GM12878 (cell line): ENCODE results near the gene PKD1. TPM values are rescaled to one million over a fixed set of nuclear protein-coding genes. Genes with fewer than 3 reads are reported as not detected.

Experiments used
- ATAC-seq: fragments of 200-7000 bp; cut with Tn5 transposase; 3 replicates; pipeline ENCODE4 v1.9.1; 2020; ENCODE audit warnings: mild to moderate bottlenecking, moderate library complexity
- BruUV-seq: library from RNA; stranded (reverse); fragments of 400-500 nt; replicated peaks from 2 replicates; lab custom pipeline; 2021; lab: Mats Ljungman, UMichigan
- CTCF ChIA-PET: fragments of 300-600 bp; sonication (Branson Sonifier 250); formaldehyde crosslinking; extraction: SDS; loops from one replicate; lab custom pipeline; 2021; ENCODE audit warnings: inconsistent platforms; lab: Yijun Ruan, JAX
- POLR2A ChIA-PET: fragments of 350-600 bp; formaldehyde crosslinking; extraction: SDS; loops from one replicate; lab custom pipeline; 2021; ENCODE audit warnings: inconsistent platforms; lab: Charles Lee
- RAD21 ChIA-PET: fragments of 300-600 bp; sonication (Branson Sonifier 250); formaldehyde crosslinking; loops from one replicate; lab custom pipeline; 2023; ENCODE audit warnings: antibody characterized with exemption; ENCODE audit not compliant: unreplicated experiment; lab: Charles Lee
- SMC1A ChIA-PET: fragments of 300-600 bp; sonication (Branson Sonifier 250); formaldehyde crosslinking; loops from one replicate; lab custom pipeline; 2023; ENCODE audit not compliant: unreplicated experiment, uncharacterized antibody; lab: Charles Lee
- DNase-seq: peaks from one replicate; pipeline ENCODE4 v3.0.0-alpha.2; 2011; ENCODE audit warnings: low read depth, low spot score
- FAIRE-seq: peaks from 3 replicates; lab custom pipeline; 2011; peaks lifted over from hg19 to GRCh38; lab: Jason Lieb, UNC
- H2AFZ ChIP-seq: 2 replicates; pipeline ENCODE4 v1.6.0; 2011; ENCODE audit warnings: low read depth, low read length, control low read depth; ENCODE audit not compliant: control insufficient read depth
- H3K27ac ChIP-seq: 2 replicates; pipeline ENCODE4 v1.5.1; 2011; ENCODE audit warnings: control low read depth; ENCODE audit not compliant: control insufficient read depth, insufficient read depth
- H3K27me3 ChIP-seq, 2 experiments: replicated peaks in 1 of 2; 2 replicates each; pipeline versions ENCODE4 v1.6.0 to v1.6.1; 2011; ENCODE audit warnings: low read length in 1 of 2; ENCODE audit not compliant: control insufficient read depth in 2 of 2, insufficient read depth in 2 of 2
- H3K36me3 ChIP-seq, 2 experiments: 2 replicates each; pipeline ENCODE4 v1.5.1; 2011; ENCODE audit warnings: low read length in 1 of 2; ENCODE audit not compliant: control insufficient read depth in 2 of 2, insufficient read depth in 2 of 2
- H3K4me1 ChIP-seq: 2 replicates; pipeline ENCODE4 v1.6.1; 2011; ENCODE audit warnings: mild to moderate bottlenecking, low read length, moderate library complexity, mixed read lengths; ENCODE audit not compliant: control insufficient read depth, insufficient read depth
- H3K4me2 ChIP-seq: 2 replicates; pipeline ENCODE4 v1.6.0; 2011; ENCODE audit warnings: control low read depth; ENCODE audit not compliant: control insufficient read depth, insufficient read depth
- H3K4me3 ChIP-seq: fragments of 200-600 bp; sonication (generic); 2 replicates; pipeline ENCODE4 v1.5.1; 2016
- H3K79me2 ChIP-seq: 2 replicates; pipeline ENCODE4 v1.6.0; 2011; ENCODE audit warnings: low read length; ENCODE audit not compliant: control insufficient read depth, insufficient read depth
- H3K9ac ChIP-seq: 2 replicates; pipeline ENCODE4 v1.8.0; 2011; ENCODE audit warnings: low read length, control low read depth, mixed read lengths; ENCODE audit not compliant: control insufficient read depth, insufficient read depth
- H3K9me3 ChIP-seq: replicated peaks from 3 replicates; pipeline ENCODE4 v1.5.1; 2011; ENCODE audit warnings: mild to moderate bottlenecking, low read length; ENCODE audit not compliant: control insufficient read depth, insufficient read depth
- H4K20me1 ChIP-seq: 2 replicates; pipeline ENCODE4 v1.6.0; 2011; ENCODE audit not compliant: control insufficient read depth, insufficient read depth
- BHLHE40 ChIP-seq, 2 experiments: fragments of 450-650 bp in 1 of 2; IDR thresholded peaks; 2 replicates each; pipeline ENCODE4 v1.6.1; 2011 to 2017; ENCODE audit warnings: low read depth in 2 of 2, borderline replicate concordance in 1 of 2, improper control_type of control experiment in 1 of 2, low read length in 1 of 2, mild to moderate bottlenecking in 1 of 2
- BMI1 ChIP-seq: fragments of 450-650 bp; IDR thresholded peaks from 2 replicates; pipeline ENCODE4 v1.6.1; 2016; ENCODE audit warnings: mild to moderate bottlenecking, moderate library complexity, borderline replicate concordance
- CREM ChIP-seq: IDR thresholded peaks from 2 replicates; pipeline ENCODE4 v1.6.1; 2014; ENCODE audit warnings: antibody characterized with exemption, low read depth
- ESRRA ChIP-seq: IDR thresholded peaks from 2 replicates; pipeline ENCODE4 v1.6.1; 2012; ENCODE audit warnings: mild to moderate bottlenecking, low read length, improper control_type of control experiment
- ETV6 ChIP-seq, 2 experiments: fragments of 450-650 bp in 1 of 2; IDR thresholded peaks in 1 of 2; conservative IDR thresholded peaks in 1 of 2; 2 replicates each; pipeline ENCODE4 v1.6.1; 2014; ENCODE audit warnings: antibody characterized with exemption in 1 of 2, borderline replicate concordance in 1 of 2, low read depth in 1 of 2, mild to moderate bottlenecking in 1 of 2, moderate library complexity in 1 of 2
- MTA2 ChIP-seq: fragments of 450-650 bp; IDR thresholded peaks from 2 replicates; pipeline ENCODE4 v1.6.1; 2016; ENCODE audit warnings: low read depth, mild to moderate bottlenecking, moderate library complexity
- MTA3 ChIP-seq: IDR thresholded peaks from 2 replicates; pipeline ENCODE4 v1.6.1; 2012; ENCODE audit warnings: low read length, inconsistent platforms, borderline replicate concordance
- PML ChIP-seq: IDR thresholded peaks from 2 replicates; pipeline ENCODE4 v1.6.1; 2012; ENCODE audit warnings: low read length, inconsistent platforms
- POLR2AphosphoS2 ChIP-seq: IDR thresholded peaks from 2 replicates; pipeline ENCODE4 v1.6.1; 2011; ENCODE audit warnings: low read depth, mild to moderate bottlenecking, low read length, improper control_type of control experiment, moderate library complexity
- SIN3A ChIP-seq: IDR thresholded peaks from 2 replicates; pipeline ENCODE4 v1.6.1; 2012; ENCODE audit warnings: low read depth, low read length, improper control_type of control experiment
- ZBED1 ChIP-seq: IDR thresholded peaks from 2 replicates; pipeline ENCODE4 v1.6.1; 2016; ENCODE audit warnings: borderline replicate concordance
- ZNF592 ChIP-seq: fragments of 450-650 bp; IDR thresholded peaks from 2 replicates; pipeline ENCODE4 v1.6.1; 2017; ENCODE audit warnings: mild to moderate bottlenecking, moderate library complexity
- WGBS: methylation state at CpG from one replicate; pipeline ENCODE4 v1.1.6; 2016; ENCODE audit warnings: low lambda C conversion rate; ENCODE audit not compliant: insufficient replicate concordance, insufficient coverage; ENCODE audit errors: missing lambda C conversion rate; 5-methylcytosine and 5-hydroxymethylcytosine counted together
- in situ Hi-C: fragments of 300-500 bp; cut with MboI; formaldehyde crosslinking; loops from 9 replicates; pipeline ENCODE4 v1.14.3; 2018; ENCODE audit warnings: mixed read lengths
- intact Hi-C: fragments of 100-400 bp; cut with micrococcal nuclease; formaldehyde crosslinking; loops from one replicate; pipeline ENCODE4 v1.14.2; 2022; ENCODE audit not compliant: unreplicated experiment
- polyA plus RNA-seq, 11 experiments: library from polyadenylated mRNA; depleted of rRNA in 4 of 11; unstranded in 6 of 11; stranded (reverse) in 5 of 11; fragments of >200 nt; fragmentation: Nextera tagmentation in 4 of 11; fragmentation: Illumina TruSeq in 1 of 11; extraction: Ambion mirVana in 4 of 11; extraction: Trizol in 1 of 11; gene quantifications; 1 replicate in 1 of 11; 2 replicates in 10 of 11; pipeline versions ENCODE4 v1.2.1 to v1.2.3, GENCODE V29; 2011 to 2016; ENCODE audit warnings: inconsistent platforms in 2 of 11, missing spikeins in 2 of 11, low read depth in 1 of 11
- total RNA-seq, 4 experiments: library from RNA; depleted of rRNA in 3 of 4; stranded (reverse); fragments of >200 nt in 3 of 4; fragmentation: Illumina TruSeq in 1 of 4; extraction: Trizol in 1 of 4; gene quantifications; 2 replicates each; pipeline versions ENCODE4 v1.2.1 to v1.2.3, GENCODE V29; 2013 to 2021

PKD1 gene
- total and polyA plus RNA-seq, 10 of the 15 experiments (the other 5 are each of a cell fraction or from before 2014, with no cell fraction given): 0.11 to 62.0 (median 6.1) TPM

DNA sequence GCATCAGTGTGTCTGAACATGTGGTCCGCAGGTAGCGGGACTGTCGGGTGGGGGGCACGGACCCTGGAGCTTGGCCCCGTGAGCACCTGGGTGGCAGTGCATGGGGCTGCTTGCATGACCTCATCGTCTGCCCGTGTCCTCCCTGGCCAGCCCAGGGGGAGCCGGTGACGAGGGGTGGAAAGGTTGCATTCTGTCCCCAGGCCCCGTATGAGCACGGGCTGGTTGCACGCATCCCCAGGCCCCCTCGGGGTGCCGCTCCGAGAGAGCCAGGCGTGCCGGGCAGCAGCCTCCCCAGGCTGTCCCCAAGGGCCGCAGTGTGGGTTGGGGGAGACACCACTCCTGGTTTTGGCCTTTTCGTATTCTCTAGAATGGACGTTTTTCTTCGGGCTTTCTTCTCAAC, 58.0 kb downstream of the PKD1 start:
- ChIA-PET CTCF (no interaction called here), POLR2A (no interaction called here), RAD21 (no interaction called here), SMC1A (no interaction called here)
- Histone ChIP-seq H3K9ac (no peak overlapping the region), H3K4me3 (no peak overlapping the region), H3K79me2 (no peaks in the 10 kb centered on the region), H3K36me3 (peaks cover 0 to 7% of the 10 kb centered on the region in 2 experiments; a peak in 2 of 4 replicates), H3K4me1 (no peaks in the 10 kb centered on the region), H3K4me2 (no peak overlapping the region), H3K9me3 (no peaks in the 10 kb centered on the region), H2AFZ (no peak overlapping the region), H4K20me1 (no peaks in the 10 kb centered on the region), H3K27me3 (no peaks in the 10 kb centered on the region), H3K27ac (no peak overlapping the region)
- TF ChIP-seq ZNF592 (no peak), MTA2 (no peak)
- intact Hi-C loops (no loop called here), in situ Hi-C loops (no loop called here)
- TSS peak; percentile 50 for BruUV-seq
- 85% methylated on average over 18 of the region's 21 CpGs for WGBS
- ATAC-seq (no peak), DNase-seq (no peak), FAIRE-seq (no peak)

- Histone ChIP-seq H3K36me3 (peaks cover 0 to 7% of the 10 kb centered on the region in 2 experiments; a peak in 2 of 4 replicates), H3K4me1 (no peaks in the 10 kb centered on the region), H3K27me3 (no peaks in the 10 kb centered on the region), H3K9ac (no peak overlapping the region), H3K4me3 (no peak overlapping the region), H2AFZ (no peak overlapping the region), H3K9me3 (no peaks in the 10 kb centered on the region), H3K4me2 (no peak overlapping the region), H3K79me2 (no peaks in the 10 kb centered on the region), H3K27ac (no peak overlapping the region), H4K20me1 (no peaks in the 10 kb centered on the region)
- CTCF ChIA-PET: no interaction called here
- intact Hi-C loops: no loop called here
- no peak for DNase-seq
- in situ Hi-C loops: no loop called here
- BruUV-seq: no TSS peak
- RAD21 ChIA-PET: no interaction called here
- POLR2A ChIA-PET: no interaction called here
- 95% methylated on average over 17 of the region's 17 CpGs for WGBS
- no peak for FAIRE-seq
- no peak for ATAC-seq
- no peak for TF ChIP-seq ETV6 (conservative IDR thresholded peaks at IDR 0.05 in 1 of 2, IDR thresholded peaks at IDR 0.05 in 1 of 2; ENCODE audit: borderline replicate concordance in 1 of 2, low read depth in 1 of 2)
- TF ChIP-seq BHLHE40 (IDR thresholded peaks at IDR 0.05; ENCODE audit: borderline replicate concordance in 1 of 2, low read depth in 2 of 2, low read length in 1 of 2): no peak
- no peak for TF ChIP-seq POLR2AphosphoS2
- TF ChIP-seq ESRRA: no peak
- TF ChIP-seq PML: no peak
- no peak for TF ChIP-seq MTA3
- no peak for TF ChIP-seq ZBED1
- no peak for TF ChIP-seq SIN3A
- TF ChIP-seq CREM: no peak
- no peak for TF ChIP-seq BMI1
- SMC1A ChIA-PET: no interaction called here
Measured at GRCh38 chr16:2077016-2077415, 58.7 kb downstream of the PKD1 start.
